ENCODE results near the gene ANKS3. TPM values are rescaled to one million over a fixed set of nuclear protein-coding genes. Genes with fewer than 3 reads are reported as not detected.

ANKS3 gene
- total and polyA plus RNA-seq, 2 experiments from 2014 or later, result 22.5 to 24.9 TPM

GRCh38 chr16:4685776-4686496 lies 48.1 kb downstream of the ANKS3 start:
- no peaks in the 10 kb centered on the region for H3K27me3 ChIP-seq (ENCODE audit: insufficient read depth)
- H3K9me2 ChIP-seq (ENCODE audit: insufficient read depth), result no peaks in the 10 kb centered on the region
- Mint-ChIP-seq H3K4me3 (no peak overlapping the region), H3K9me3 (no peaks in the 10 kb centered on the region; the same call in 2 of the 3 replicates), H3K27me3 (ENCODE audit: insufficient read depth, low read depth, poor library complexity) (peaks cover 9% of the 10 kb centered on the region), H3K36me3 (ENCODE audit: low read depth) (peaks cover 13% of the 10 kb centered on the region; the same call in 2 of the 3 replicates), H3K27ac (no peak overlapping the region), H3K4me1 (no peaks in the 10 kb centered on the region)
- H2AFZ ChIP-seq, result no peak overlapping the region
- no peak overlapping the region for H3K4me2 ChIP-seq
- DNase-seq (ENCODE audit: low spot score) (no peak), ATAC-seq (no peak)
- no peaks in the 10 kb centered on the region for H3K4me1 ChIP-seq (ENCODE audit: insufficient read depth)
- H3F3A ChIP-seq (replicated peaks; ENCODE audit: low read depth), result no peaks in the 10 kb centered on the region
- H3K36me3 ChIP-seq (ENCODE audit: insufficient read depth), result no peaks in the 10 kb centered on the region
- H4K20me1 ChIP-seq (replicated peaks; ENCODE audit: insufficient read depth), result no peaks in the 10 kb centered on the region
- no peak overlapping the region for H3K27ac ChIP-seq (ENCODE audit: low read depth)
- H3K4me3 ChIP-seq, result no peak overlapping the region
- TF ChIP-seq NANOG (IDR thresholded peaks at IDR 0.05; ENCODE audit: borderline replicate concordance) (no peak), CREB1 (CRISPR knock-in tag; IDR thresholded peaks at IDR 0.05; ENCODE audit: low read depth) (no peak), REST (IDR thresholded peaks at IDR 0.05; ENCODE audit: unreplicated experiment) (no peak), ZNF114 (CRISPR knock-in tag; IDR thresholded peaks at IDR 0.05) (no peak), ETS1 (IDR thresholded peaks at IDR 0.05) (no peak), JUNB (IDR thresholded peaks at IDR 0.05; ENCODE audit: unreplicated experiment) (no peak), ZNF462 (CRISPR knock-in tag; IDR thresholded peaks at IDR 0.05) (no peak), EZH2 (IDR thresholded peaks at IDR 0.05; ENCODE audit: low read depth, unreplicated experiment) (no peak), CTCF (conservative IDR thresholded peaks at IDR 0.05; ENCODE audit: low read depth in 2 of 2) (no peak), POLR2AphosphoS5 (IDR thresholded peaks at IDR 0.05; ENCODE audit: low read depth) (no peak), EZH2phosphoT487 (IDR thresholded peaks at IDR 0.05; ENCODE audit: unreplicated experiment) (no peak), ZNF331 (CRISPR knock-in tag; IDR thresholded peaks at IDR 0.05; ENCODE audit: low read depth) (no peak), STAT1 (IDR thresholded peaks at IDR 0.05; ENCODE audit: unreplicated experiment) (no peak)
- H3K79me2 ChIP-seq (replicated peaks; ENCODE audit: insufficient read depth), result no peaks in the 10 kb centered on the region
